ENCODE measurements around the gene CNDP1.

DNA sequence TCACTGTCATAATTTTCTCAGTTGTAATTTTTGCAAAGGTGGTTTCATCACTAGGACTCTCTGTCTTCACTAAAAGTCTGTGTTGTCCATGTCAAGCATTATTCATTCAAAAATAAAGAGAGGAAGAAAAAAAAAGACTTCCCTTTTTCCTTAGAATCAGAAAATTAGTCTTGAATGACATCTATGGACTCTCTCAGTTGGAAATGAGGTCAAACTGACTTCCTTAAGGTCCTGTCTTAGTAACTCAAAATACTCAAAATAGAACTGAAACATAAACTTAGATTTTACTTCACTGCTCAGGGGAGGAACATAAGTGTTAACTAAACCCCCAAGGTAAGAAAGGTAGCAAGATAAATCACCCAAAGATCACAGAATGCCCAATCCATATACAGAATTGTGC, 61.1 kb downstream of the CNDP1 start:
- TF ChIP-seq EZH2 (IDR thresholded peaks at IDR 0.05; ENCODE audit: insufficient read depth, low read length), result no peak
- TF ChIP-seq, protein P1, sequence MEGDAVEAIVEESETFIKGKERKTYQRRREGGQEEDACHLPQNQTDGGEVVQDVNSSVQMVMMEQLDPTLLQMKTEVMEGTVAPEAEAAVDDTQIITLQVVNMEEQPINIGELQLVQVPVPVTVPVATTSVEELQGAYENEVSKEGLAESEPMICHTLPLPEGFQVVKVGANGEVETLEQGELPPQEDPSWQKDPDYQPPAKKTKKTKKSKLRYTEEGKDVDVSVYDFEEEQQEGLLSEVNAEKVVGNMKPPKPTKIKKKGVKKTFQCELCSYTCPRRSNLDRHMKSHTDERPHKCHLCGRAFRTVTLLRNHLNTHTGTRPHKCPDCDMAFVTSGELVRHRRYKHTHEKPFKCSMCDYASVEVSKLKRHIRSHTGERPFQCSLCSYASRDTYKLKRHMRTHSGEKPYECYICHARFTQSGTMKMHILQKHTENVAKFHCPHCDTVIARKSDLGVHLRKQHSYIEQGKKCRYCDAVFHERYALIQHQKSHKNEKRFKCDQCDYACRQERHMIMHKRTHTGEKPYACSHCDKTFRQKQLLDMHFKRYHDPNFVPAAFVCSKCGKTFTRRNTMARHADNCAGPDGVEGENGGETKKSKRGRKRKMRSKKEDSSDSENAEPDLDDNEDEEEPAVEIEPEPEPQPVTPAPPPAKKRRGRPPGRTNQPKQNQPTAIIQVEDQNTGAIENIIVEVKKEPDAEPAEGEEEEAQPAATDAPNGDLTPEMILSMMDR (IDR thresholded peaks at IDR 0.05; ENCODE audit: insufficient read depth, low read depth, low read length), result no peak
